HS-5 (cell line): ENCODE data around the gene NPC1L1.
A peak's percentile ranks its signal among the peaks of the same experiment; 100 is the strongest.
"Not testable (repeated sequence)": the region's sequence is repeated elsewhere in the genome, so short reads cannot be mapped to it uniquely, and the experiment has no call there.

Source experiments
- DNase-seq: peaks from one replicate; pipeline ENCODE4 v3.0.0-alpha.2; 2012; ENCODE audit warnings: low read depth

Gene NPC1L1

GRCh38 chr7:44564606-44565005, 23.5 kb upstream of the NPC1L1 start:
- no peak for DNase-seq

- no peak for DNase-seq
Measured at GRCh38 chr7:44563171-44563679, 22.1 kb upstream of the NPC1L1 start.

GRCh38 chr7:44562622-44562962, 21.5 kb upstream of the NPC1L1 start:
- DNase-seq, result not testable (repeated sequence)

- peak; percentile 49 for DNase-seq
Measured at GRCh38 chr7:44561962-44562621, 21.0 kb upstream of the NPC1L1 start.

- DNase-seq, result no peak
Measured at GRCh38 chr7:44561481-44561880, 20.4 kb upstream of the NPC1L1 start.

- DNase-seq, result no peak
Measured at GRCh38 chr7:44559485-44559884, 18.4 kb upstream of the NPC1L1 start.

GRCh38 chr7:44557485-44557884, 16.4 kb upstream of the NPC1L1 start:
- DNase-seq, result no peak

- no peak for DNase-seq
Measured at GRCh38 chr7:44555350-44555749, 14.2 kb upstream of the NPC1L1 start.

- not testable (repeated sequence) for DNase-seq
Measured at GRCh38 chr7:44552473-44553005, 11.4 kb upstream of the NPC1L1 start.

- DNase-seq, result no peak
Measured at GRCh38 chr7:44549457-44549856, 8.3 kb upstream of the NPC1L1 start.

- no peak for DNase-seq
Measured at GRCh38 chr7:44548893-44549292, 7.8 kb upstream of the NPC1L1 start.

- DNase-seq, result no peak
Measured at GRCh38 chr7:44547536-44548231, 6.6 kb upstream of the NPC1L1 start.

GRCh38 chr7:44541876-44542610, 913 bp upstream of the NPC1L1 start:
- no peak for DNase-seq

- DNase-seq, result no peak
Measured at GRCh38 chr7:44540592-44541027, 520 bp downstream of the NPC1L1 start.

GRCh38 chr7:44539669-44540506, 1.2 kb downstream of the NPC1L1 start:
- DNase-seq, result no peak

- no peak for DNase-seq
Measured at GRCh38 chr7:44538798-44539668, 2.1 kb downstream of the NPC1L1 start.

GRCh38 chr7:44538093-44538797, 2.9 kb downstream of the NPC1L1 start:
- no peak for DNase-seq

- no peak for DNase-seq
Measured at GRCh38 chr7:44537442-44537841, 3.7 kb downstream of the NPC1L1 start.

- DNase-seq, result no peak
Measured at GRCh38 chr7:44536090-44536489, 5.0 kb downstream of the NPC1L1 start.
